GM08714 (cell line): ENCODE measurements around the gene MRTFA.
A peak's percentile ranks its signal among the peaks of the same experiment; 100 is the strongest.
"Not testable (repeated sequence)": the region's sequence is repeated elsewhere in the genome, so short reads cannot be mapped to it uniquely, and the experiment has no call there.

ENCODE experiments used
- H3K4me3 ChIP-seq: fragments of 200-500 bp; sonication (Bioruptor generic); 2 replicates; pipeline ENCODE4 v1.5.1; 2014; ENCODE audit warnings: mild to moderate bottlenecking, low read length, inconsistent platforms
- ZNF274 ChIP-seq: IDR thresholded peaks from 2 replicates; pipeline ENCODE4 v1.6.1; 2012; ENCODE audit warnings: mild to moderate bottlenecking, low read depth, low read length

Gene MRTFA

GRCh38 chr22:40553014-40553554 lies 83.4 kb downstream of the MRTFA start:
- no peak for TF ChIP-seq ZNF274
- no peak overlapping the region for H3K4me3 ChIP-seq

- TF ChIP-seq ZNF274: no peak
- H3K4me3 ChIP-seq: no peak overlapping the region
Measured at GRCh38 chr22:40552070-40552469, 84.4 kb downstream of the MRTFA start.

DNA sequence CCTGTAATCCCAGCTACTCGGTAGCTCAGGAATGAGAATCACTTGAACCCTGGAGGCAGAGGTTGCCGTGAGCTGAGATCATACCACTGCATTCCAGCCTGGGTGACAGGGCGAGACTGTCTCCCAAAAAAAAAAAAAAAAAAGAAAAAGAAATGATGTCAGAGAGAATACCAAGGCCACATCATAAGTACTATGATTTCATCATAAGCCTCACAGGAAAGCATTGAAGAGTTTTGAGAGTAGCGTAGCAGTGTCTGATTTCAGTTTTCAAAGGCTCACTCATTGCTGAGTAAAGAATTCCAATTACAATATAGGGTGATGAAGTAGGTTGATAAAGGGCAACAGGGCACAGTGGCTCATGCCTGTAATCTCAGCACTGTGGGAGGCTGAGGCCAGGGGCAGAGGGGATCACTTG lies 88.8 kb downstream of the MRTFA start:
- TF ChIP-seq ZNF274: no peak

GRCh38 chr22:40544758-40545157 lies 91.8 kb downstream of the MRTFA start:
- no peak for TF ChIP-seq ZNF274

More for the DNA sequence above, 88.8 kb downstream of the MRTFA start:
- H3K4me3 ChIP-seq: no peak overlapping the region

DNA sequence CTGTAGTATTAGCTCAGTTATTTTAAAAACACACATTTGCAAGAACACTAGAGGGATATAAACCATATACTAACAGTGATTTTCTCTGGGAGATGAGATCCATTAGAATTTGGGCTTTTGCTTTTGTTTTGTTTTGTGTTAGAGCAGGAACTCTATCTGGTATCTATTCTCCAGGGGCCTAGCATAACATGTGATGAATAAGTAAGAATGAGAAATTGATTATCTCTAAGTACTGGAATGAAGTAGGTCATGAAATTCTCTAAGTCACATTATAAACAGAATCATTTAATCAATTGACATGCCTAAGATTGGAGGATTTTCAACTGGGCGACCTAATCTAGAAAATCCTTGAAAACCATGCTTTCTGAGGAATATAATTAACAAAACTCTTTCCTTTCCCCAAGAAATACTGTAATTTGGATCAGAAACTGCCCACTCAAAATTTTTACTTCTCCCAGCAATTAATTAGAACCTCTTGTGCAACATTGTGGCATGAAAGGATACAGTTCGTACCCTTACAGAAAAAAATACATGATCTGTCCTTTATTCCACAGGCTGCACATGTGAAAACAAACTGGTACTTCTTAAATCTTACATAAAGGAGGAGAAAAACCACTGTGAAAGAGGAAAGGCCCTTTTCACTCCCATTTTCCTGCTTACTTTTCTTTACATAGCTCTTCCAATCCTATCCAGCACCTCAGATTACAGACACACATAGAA lies 93.5 kb downstream of the MRTFA start:
- H3K4me3 ChIP-seq: no peak overlapping the region
- no peak for TF ChIP-seq ZNF274

More at GRCh38 chr22:40544758-40545157, 91.8 kb downstream of the MRTFA start:
- H3K4me3 ChIP-seq: no peak overlapping the region

- no peak for TF ChIP-seq ZNF274
- no peak overlapping the region for H3K4me3 ChIP-seq
Measured at GRCh38 chr22:40541300-40541699, 95.2 kb downstream of the MRTFA start.

DNA sequence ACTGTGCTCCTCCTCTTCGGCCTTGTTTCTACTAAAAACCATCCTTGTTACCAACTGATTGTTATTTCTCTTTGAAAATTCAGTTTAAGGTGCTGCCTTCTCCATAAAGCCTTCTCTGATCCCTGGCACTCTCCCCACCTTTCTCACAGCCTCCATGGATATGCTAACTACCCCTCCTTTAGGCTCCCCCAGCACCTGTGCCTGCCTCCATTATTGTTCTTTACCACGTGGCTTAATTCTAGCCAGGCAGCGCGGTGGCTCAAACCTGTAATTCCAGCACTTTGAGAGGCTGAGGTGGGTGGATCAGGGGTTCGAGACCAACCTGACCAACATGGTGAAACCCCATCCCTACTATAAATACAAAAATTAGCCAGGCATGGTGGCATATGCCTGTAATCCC lies 96.3 kb downstream of the MRTFA start:
- TF ChIP-seq ZNF274: no peak
- H3K4me3 ChIP-seq: no peak overlapping the region

GRCh38 chr22:40536149-40536548 lies 100.4 kb downstream of the MRTFA start:
- not testable (repeated sequence) for H3K4me3 ChIP-seq

DNA sequence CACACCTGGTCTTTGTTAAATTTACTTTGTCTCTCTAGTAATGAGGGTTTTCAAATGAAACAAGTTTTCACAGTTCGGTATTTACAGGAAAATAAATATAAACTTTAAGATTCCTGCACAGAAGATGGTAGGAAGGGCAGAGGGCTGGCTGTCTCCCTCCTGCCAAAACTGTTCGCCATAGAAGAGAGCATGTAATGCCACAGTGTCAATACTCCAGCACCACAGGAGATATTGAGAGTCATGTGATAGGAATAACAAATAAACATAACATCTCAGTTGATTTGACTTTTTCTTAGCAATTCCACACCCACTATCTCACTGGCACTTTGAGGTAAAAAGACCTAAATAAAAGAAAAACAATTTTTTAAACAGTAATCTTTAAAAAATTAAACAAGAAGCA lies 100.9 kb downstream of the MRTFA start:
- TF ChIP-seq ZNF274: no peak
- no peak overlapping the region for H3K4me3 ChIP-seq

- no peak for TF ChIP-seq ZNF274
- no peak overlapping the region for H3K4me3 ChIP-seq
Measured at GRCh38 chr22:40535189-40535512, 101.4 kb downstream of the MRTFA start.

- H3K4me3 ChIP-seq: peak overlapping the region; percentile 50; the same call in 1 of the 2 replicates
- no peak for TF ChIP-seq ZNF274
Measured at GRCh38 chr22:40534379-40535188, 101.9 kb downstream of the MRTFA start.

DNA sequence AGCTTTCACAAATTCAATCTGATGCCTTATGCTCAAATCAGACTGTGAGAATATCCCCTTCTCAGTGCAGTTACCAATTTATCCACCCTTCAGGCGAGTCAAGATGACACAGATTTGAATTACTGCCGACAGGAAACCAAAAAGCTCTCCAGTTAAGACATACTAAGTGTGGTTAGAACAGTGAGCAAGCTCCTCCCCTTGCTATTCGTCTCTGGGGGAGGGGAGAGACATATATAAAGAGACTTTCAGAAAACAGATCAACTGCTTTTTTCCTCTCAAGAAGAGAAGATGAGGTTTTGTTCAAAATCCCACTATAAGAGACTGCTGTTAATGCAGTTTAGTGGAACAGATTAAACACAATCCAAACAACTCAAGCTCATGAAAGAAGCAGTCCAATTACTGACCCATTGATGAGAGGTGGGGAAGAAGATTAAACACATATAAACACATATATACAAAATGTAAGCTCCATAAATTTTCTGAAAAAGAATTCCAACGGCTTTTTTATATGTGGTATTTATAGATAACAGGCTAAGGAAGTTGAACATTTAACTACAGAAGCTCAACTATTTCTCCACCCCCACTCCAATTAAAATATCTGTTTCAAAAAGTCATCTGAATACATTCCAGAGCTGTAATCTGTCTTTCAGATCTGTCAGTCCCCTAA lies 102.7 kb downstream of the MRTFA start:
- peak overlapping the region; percentile 69 for H3K4me3 ChIP-seq

DNA sequence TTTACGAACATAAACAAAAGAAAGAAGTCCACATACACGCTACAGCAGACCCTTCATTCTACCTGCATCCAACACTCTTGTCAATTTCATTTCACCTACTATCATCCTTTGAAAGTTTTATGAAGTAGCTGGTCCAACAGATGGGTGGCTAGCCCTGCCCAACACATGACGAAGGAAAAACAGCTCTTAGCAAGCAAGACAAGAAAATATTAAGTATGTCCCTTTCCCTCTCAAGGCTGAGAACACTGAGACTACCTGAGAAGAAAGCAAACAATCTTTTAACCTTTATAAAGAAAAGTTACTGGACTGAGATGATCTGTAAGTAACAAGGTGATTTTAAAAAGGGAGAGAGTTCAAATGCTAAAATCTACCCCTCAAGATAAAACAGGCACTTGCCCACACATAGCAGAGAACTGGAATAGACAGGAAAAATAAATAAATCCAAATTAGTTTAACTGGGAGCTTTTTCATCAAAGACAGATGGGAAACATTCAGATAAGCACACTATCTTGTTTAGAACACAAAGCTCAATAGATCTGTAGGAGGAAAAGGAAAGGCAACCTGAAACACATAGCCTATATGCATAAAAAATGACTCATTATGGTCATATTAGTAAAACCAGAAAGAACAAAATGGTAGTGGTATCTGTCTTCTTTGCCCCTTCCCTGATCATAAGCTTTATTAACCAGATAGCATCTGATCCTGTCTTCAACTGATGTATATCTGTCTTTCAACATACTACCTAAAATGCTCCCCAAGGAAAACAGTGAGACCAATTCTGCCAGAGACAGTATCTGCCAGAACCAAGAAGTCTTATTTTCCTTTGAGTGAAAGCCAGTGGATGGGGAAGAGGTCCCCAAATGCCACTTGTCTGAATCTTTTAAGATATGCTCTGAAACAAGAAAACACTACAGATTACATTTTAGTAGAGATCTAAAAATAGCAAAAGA lies 104.3 kb downstream of the MRTFA start:
- peak overlapping the region; percentile 69 for H3K4me3 ChIP-seq
- TF ChIP-seq ZNF274: no peak

More for the DNA sequence above, 102.7 kb downstream of the MRTFA start:
- no peak for TF ChIP-seq ZNF274

GRCh38 chr22:40530391-40530790 lies 106.1 kb downstream of the MRTFA start:
- not testable (repeated sequence) for H3K4me3 ChIP-seq
